Stimulated activated CD8-positive, alpha-beta memory T cell treated with anti-CD3 and anti-CD28 coated beads, Interleukin-4, amount 100 ng/mL, for 24 hours (primary cell): ENCODE measurements around the gene ZNF433.
"Not testable (repeated sequence)": the region's sequence is repeated elsewhere in the genome, so short reads cannot be mapped to it uniquely, and the experiment has no call there.

Experiments used
- DNase-seq: peaks from one replicate; pipeline ENCODE4 v3.0.0-alpha.2; 2020; ENCODE audit warnings: low read depth

The ZNF433 gene

GRCh38 chr19:12035220-12036172, at the start of gene ZNF433:
TSS of gene ZNF433 (minus strand) at chr19:12035679. CDS start at chr19:12035539, 140 bp downstream.
- peak; percentile 64 for DNase-seq

- DNase-seq, result not testable (repeated sequence)
Observed at GRCh38 chr19:12083336-12083735, 47.9 kb upstream of the ZNF433 start.

GRCh38 chr19:12077375-12077774, 41.9 kb upstream of the ZNF433 start:
- no peak for DNase-seq

GRCh38 chr19:12076331-12076730, 40.9 kb upstream of the ZNF433 start:
- not testable (repeated sequence) for DNase-seq

GRCh38 chr19:12075538-12076139, 40.2 kb upstream of the ZNF433 start:
- DNase-seq, result no peak

- peak; percentile 69 for DNase-seq
Observed at GRCh38 chr19:12064590-12065538, 29.4 kb upstream of the ZNF433 start, which contains the start of gene ZNF844. TSS of gene ZNF844 (plus strand) at chr19:12064731. CDS start at chr19:12064874, 143 bp downstream.

GRCh38 chr19:12055784-12056183, 20.3 kb upstream of the ZNF433 start:
- DNase-seq, result no peak

GRCh38 chr19:12052497-12053169, 17.2 kb upstream of the ZNF433 start, which contains the start of gene ZNF878:
TSS of gene ZNF878 (minus strand) at chr19:12052961. CDS start at chr19:12052801, 160 bp downstream.
- DNase-seq, result peak; percentile 47

GRCh38 chr19:12052091-12052496, 16.6 kb upstream of the ZNF433 start:
- DNase-seq, result no peak

GRCh38 chr19:12047868-12048267, 12.4 kb upstream of the ZNF433 start:
- no peak for DNase-seq

- no peak for DNase-seq
Observed at GRCh38 chr19:12043752-12044422, 8.4 kb upstream of the ZNF433 start.

GRCh38 chr19:12042893-12043292, 7.4 kb upstream of the ZNF433 start:
- no peak for DNase-seq

GRCh38 chr19:12034620-12035019, 859 bp downstream of the ZNF433 start:
- no peak for DNase-seq

GRCh38 chr19:12034198-12034597, 1.3 kb downstream of the ZNF433 start:
- no peak for DNase-seq

- no peak for DNase-seq
Observed at GRCh38 chr19:12015753-12016116, 19.7 kb downstream of the ZNF433 start.

- DNase-seq, result no peak
Observed at GRCh38 chr19:12015015-12015752, 20.3 kb downstream of the ZNF433 start.

- DNase-seq, result no peak
Observed at GRCh38 chr19:12000152-12000981, 35.1 kb downstream of the ZNF433 start.

GRCh38 chr19:11995174-11995573, 40.3 kb downstream of the ZNF433 start:
- DNase-seq, result no peak

- DNase-seq, result not testable (repeated sequence)
Observed at GRCh38 chr19:11991921-11992320, 43.6 kb downstream of the ZNF433 start.
